GM18505 (cell line): ENCODE results near the gene AGPAT4.

Experiments
- ATAC-seq: cut with Tn5 transposase; IDR thresholded peaks from one replicate; pipeline ENCODE4 v1.9.1; 2021; ENCODE audit not compliant: unreplicated experiment
- POLR2A ChIP-seq: IDR thresholded peaks from 4 replicates; pipeline ENCODE4 v1.6.1; 2011; ENCODE audit warnings: borderline replicate concordance; ENCODE audit not compliant: insufficient read depth, insufficient read length; ENCODE audit errors: extremely low read depth

AGPAT4 gene

DNA sequence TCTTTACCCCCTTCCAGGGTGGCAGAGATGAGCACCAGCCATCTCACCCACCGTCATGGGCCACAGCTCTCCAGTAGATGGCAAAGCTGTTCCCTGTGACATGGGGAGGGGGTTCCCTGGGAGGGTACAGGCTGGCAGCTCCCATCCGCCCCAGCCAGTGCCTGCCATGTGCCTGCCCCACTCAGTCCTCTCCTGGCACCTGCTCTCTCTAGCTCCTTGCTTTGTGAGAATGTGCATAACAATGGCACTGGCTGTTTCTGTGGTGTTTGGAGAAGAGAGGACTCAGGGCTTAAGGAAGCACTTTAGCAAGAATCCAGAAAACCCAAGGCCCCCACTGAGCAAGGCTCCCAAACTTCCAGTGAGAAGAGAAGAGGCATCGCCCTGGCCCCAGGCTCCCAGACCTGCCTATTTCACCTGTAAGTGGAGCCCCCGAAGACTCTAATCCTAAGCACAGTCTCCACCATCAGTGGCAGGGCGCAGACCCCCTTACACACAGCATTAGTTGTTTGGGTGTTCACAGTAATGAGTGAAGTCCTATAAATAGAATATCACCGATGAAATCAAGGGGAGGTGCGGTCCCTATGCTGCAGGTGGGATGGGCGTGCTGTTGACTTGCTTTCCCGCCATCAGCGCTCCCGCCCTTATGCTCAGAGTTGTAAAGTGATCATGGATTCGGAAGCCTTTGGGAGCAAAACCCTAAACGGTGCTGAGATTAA is 110.2 kb downstream of the AGPAT4 start:
- TF ChIP-seq POLR2A = no peak
- no peak for ATAC-seq

DNA sequence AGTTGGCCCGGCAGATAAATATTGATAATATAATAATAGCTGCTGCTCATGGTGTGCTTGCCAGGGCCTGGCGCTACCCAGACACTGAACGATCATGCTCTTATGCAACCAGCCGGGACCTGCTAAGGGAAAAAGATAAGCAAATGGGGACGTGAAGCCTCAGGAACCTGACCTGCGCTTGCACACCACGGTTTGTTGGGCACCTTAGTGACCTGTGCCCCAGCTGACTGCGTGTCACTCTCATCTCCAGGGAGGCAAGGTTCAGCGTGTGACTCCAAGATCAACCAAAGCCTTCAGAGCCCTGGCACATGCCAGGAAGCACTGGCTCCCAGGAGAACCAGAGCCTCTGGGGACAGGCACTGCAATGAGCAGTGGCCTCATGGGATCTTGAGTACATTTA is 111.1 kb downstream of the AGPAT4 start:
- no peak for TF ChIP-seq POLR2A
- no peak for ATAC-seq

DNA sequence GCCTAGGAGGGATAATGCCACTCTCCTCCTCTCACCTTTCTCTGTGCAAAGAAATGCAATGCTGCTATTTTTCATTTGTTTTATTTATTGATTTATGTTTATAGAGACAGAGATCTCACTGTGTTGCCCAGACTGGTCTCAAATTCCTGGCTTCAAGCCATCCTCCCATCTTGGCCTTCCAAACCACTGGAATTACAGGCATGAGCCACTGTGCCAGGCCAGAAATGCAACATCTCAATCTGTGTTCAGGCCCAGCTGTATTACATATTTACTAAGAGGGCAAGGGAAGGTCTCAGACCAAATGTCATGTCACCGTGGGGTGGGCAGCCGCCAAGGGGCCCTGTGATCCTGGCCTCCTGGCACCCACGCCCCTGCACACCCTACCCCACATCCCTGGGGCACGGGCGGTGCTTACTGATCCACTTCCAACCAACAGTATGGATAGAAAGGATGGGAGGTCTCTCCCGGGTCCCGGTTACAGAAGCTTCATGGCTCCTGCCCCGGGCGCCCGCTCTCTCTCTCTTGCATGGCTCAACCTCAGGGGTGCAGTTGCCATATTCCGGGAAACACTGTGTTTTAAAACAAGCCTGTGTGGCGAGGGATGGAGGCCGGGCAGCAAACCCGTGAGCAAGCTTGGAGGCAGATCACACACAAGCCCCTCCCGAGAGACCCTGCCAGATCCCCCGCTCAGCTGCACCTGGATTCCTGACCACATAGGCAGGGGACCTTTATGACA is 111.8 kb downstream of the AGPAT4 start:
- no peak for ATAC-seq
- TF ChIP-seq POLR2A = no peak

DNA sequence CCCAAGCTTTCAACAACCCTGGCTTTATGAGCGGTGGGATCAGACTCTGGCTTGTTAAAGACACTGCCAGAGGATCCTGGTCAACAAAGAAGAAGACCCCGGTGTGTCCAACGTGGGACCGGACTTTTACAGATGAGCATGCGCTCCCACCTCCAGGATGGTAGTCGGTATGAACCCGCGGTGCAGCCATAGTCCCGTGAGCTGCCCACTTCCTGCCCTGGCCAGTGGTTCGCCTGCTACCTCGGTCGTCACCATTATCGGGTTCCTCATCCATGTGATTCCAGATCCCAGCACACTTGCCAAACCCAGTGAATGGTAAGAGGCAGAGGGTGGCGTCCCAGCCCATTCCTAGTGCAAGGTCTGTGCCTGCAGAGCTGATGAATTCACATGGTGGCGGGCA is 112.7 kb downstream of the AGPAT4 start:
- no peak for TF ChIP-seq POLR2A
- ATAC-seq = no peak

DNA sequence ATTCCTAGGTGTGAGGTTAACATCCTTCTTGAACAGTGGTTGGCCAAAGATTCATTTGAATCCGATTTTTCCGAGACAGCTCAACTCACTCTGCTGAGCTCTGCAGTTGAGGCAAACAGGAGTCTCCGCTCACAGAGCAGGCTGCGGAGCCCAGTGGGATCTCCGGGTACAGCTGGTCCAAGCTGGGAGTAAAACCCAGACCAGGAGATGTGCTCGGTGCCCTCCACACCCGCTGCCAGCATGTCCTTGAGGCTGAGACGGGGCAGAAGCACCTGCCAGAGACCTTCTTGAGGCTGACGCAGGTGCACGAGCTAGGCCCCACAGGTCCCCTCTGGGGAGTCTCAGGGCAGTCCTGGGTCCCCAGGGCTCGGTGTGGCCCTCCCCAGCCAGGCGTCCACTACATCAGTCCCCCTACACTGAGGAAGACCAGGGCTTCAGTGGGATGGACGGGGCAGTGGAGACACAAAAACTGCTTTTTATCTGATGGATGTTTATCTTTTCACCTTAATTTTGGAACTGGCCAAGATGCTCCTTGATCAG is 119.0 kb downstream of the AGPAT4 start:
- TF ChIP-seq POLR2A = no peak
- ATAC-seq = no peak

DNA sequence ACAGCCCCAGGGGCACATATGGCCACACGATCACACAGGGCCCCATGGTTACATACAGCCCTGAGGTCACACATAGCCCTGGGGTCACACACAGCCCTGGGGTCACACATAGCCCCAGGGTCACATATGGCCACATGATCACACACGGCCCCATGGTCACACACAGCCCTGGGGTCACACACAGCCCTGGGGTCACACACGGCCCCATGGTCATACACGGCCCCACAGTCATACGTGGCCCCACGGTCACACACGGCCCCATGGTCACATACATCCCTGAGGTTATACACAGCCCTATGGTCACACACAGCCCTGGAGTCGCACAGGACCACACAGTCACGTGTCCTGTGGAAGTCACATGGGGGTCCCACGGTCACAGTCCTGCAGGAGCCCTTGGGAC is 120.1 kb downstream of the AGPAT4 start:
- ATAC-seq = no peak
- no peak for TF ChIP-seq POLR2A

DNA sequence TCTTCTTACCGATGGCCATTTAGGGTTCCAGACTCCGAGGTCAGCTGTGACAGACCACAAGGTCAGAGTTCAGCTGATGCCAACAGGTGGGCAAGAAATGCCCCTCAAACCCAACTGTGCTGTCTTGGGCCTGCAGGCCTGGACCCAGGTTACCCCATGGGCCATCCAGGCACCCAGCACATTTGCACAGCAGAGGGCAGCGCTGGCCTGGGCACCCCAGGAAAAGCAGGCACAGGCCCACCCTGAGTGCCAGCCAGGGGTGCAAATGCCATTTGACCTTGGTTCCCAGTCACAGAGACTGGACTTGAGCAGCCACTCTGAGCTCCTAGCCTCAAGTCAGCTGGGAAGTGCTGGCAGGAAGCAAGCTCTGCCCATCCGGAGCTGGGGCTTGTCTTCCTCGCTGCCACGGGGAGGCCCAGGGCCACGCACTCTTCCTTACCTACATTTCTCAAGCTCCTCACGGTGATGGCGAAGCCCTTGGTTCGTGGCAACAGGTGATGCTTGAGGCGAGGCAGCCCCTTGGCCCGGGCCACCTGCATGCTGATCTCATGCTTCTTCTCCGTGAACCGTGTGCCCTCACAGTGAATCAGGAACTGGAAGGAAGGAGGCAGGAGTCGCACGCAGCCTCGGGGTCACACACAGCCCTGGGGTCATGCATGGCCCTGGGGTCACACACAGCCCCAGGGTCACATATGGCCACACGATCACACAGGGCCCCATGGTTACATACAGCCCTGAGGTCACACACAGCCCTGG is 120.8 kb downstream of the AGPAT4 start:
- no peak for TF ChIP-seq POLR2A
- ATAC-seq = no peak

DNA sequence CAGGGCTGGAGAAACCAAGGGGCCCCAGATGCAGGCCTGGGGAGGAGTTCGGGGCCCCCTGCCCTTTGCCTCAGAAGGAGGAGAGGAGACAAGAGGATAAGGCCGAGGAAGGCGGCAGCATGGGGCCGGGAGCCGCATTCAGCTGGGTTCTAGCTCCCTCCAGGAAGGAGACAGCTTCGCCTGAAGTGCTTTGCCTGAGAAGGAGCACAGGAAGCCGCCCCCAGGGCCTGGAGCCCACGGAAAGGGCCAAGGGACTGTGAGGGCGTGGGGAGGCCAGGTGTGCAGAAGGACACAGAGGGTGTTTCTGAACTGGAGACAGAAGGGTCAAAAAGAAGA is 121.4 kb downstream of the AGPAT4 start:
- no peak for ATAC-seq
- TF ChIP-seq POLR2A = no peak

DNA sequence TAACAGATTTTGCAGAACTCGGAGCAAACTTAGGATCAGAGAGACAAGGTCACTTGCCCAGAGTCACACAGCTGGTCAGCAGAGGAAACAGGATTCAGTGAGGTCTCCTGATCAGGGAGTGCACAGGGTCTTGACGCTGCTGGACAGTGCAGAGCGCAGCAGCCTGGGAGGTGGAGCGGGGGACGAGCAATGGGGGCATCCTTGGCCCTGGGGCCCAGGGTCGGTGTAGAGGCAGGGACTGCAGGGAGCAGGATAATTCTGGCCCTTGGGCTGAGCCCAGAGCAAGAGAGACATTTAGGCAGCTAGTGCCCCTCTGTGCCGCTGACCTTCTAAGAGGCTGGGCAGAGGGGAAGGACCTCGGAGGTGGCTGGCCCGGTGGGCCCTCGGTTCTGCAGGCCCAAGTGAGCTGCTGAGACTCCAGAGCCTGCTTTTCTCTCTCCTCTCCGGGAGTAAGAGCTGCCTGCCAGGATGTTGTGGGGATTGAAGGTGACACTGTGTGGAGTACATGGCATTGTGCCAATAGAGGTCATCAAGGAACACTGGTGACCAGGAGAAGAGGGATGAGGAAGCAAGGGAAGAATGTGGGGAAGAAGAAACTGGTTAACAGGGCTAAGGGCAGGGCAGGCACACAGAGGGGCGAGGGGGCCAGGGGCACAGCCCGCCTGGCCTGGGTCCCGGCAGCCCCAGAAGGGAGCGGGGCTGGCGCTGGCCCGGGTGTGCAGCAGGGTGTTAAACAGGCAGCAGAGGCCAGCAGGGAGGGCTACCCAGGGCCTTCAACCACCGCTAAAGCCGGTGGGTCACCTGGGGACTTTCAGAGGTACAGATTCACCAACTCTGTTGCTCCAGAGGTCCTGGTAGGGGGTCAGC is 122.0 kb downstream of the AGPAT4 start:
- ATAC-seq = no peak
- TF ChIP-seq POLR2A = no peak

DNA sequence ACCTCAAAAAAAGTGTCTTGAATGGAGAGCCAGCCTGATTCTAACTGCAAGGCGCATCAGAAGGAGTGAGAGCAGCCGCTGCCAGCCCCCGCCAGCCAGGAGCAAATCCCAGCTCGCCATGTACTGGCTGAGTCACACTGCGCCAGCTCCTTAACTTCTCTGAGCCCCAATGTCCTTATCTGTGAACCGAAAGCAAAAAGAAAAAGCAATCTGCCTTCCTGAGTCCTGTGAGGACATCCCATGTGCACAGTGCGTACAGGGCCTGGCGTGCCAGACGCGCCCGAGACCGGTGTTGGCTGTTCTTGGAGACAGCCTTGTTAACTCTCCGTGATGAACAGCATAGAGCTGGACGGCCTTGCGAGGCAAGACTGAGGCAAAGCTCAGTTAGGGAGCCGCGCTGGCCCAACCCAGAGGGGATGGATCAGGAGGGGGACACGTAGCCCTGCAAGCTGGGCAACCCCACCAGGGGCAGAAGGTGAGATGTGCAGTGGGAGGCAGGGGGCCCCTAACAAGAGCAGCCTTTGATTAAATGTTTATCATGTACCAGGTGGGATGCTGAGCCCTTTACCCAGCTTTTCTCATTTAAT is 122.7 kb downstream of the AGPAT4 start:
- no peak for ATAC-seq
- no peak for TF ChIP-seq POLR2A

DNA sequence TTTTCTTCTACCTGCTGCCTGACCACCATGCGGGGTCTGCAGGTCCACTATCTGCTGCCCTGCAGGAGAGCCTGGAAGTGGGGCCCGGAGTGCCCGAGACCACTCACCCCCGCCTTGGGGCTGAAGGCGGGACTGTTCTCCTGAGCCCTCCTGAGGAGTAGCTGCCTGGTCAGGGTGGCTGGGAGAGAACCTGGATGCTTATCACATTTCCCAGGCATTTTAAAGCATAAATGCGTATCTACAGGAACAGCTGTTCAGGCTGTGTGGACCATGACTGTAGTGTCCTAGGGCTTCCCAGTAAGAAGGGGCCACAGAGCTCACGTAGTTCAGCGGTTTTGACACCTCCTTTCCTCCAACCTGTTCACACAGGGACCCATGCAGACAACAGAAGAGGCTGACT is 123.3 kb downstream of the AGPAT4 start:
- ATAC-seq = no peak
- no peak for TF ChIP-seq POLR2A

DNA sequence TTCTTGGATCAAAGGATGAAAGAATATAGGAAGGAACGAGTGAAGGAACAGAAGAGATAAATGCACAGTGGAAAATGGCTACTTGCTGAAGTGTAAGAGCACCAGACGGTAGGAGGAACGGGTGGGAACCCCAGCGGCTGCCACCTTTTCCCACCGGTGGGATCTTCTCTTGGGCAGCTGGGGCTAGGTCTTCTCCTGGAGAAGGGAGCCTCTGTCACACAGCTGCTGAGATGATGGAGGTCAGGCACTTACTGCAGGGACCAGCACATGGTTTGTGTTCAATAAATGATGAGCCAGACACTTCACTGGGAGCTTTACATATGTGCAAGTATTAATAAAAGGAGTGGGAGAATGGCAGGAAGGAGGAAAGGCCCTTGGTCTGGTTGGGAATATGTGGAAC is 123.7 kb downstream of the AGPAT4 start:
- TF ChIP-seq POLR2A = no peak
- no peak for ATAC-seq

DNA sequence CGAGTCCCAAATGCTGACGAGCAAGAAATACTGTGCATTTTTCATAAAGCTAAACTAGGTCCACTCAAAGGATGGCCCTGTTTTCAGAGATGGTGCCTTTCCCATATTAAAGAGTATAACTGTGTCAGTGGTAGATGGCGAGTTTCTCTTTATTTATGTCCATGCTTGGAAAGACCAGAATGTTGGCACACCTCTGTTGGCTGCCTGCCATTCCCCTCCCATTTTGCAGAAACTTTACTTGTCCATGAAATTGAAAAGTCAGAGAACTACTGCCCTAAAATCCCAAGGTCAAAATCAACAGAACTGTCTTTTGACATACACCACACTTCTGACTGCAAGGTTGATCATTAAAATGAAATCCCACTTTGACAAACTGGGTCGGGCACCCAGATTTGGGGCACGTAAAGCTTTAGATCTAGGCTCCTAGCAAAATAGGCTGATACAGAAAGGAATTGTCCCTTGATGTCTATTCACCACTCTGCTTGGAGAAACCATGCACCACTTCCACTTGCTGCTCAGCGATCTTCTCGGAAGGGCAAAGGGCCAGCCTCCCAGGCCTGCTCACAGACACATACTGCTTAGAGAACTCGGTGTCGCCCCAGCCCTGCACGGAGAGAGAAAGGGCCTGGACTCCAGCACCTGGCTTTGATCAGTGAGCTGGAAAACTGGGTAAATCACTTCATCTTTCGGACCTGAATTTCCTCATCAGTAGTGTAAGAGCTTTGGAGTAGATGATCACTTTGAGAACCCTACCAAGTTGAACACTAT is 130.0 kb downstream of the AGPAT4 start:
- ATAC-seq = no peak
- no peak for TF ChIP-seq POLR2A

DNA sequence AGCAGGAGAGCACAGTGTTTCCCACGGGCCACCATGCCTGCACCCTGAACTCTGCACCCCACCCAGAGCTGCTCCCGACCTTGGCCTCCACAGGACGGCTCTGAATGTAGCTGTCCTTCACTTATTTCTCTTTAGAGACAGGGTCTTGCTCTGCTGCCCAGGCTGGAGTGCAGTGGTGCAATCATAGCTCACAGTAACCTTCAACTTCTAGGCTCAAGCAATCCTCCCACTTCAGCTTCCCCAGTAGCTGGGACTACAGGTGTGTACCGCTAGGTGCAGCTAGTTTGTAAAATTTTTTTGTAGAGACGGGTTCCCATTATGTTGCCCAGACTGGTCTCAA is 130.9 kb downstream of the AGPAT4 start:
- TF ChIP-seq POLR2A = no peak
- ATAC-seq = no peak
